ENCODE measurements around the gene FSTL5. TPM values are rescaled to one million over a fixed set of nuclear protein-coding genes. Genes with fewer than 3 reads are reported as not detected.

FSTL5 gene
- total and polyA plus RNA-seq, 2 of the 13 experiments (the other 11 are each of a cell fraction or from before 2014, with no cell fraction given) = 0.03 to 0.07 TPM

GRCh38 chr4:161892951-161893350 lies 270.8 kb downstream of the FSTL5 start:
- no peak for FAIRE-seq
- H3K4me3 ChIP-seq (replicated peaks in 1 of 3; ENCODE audit: insufficient read depth in 1 of 3, low read depth in 2 of 3, low read length in 3 of 3) = no peak overlapping the region
- no peaks in the 10 kb centered on the region for H3K36me3 ChIP-seq (replicated peaks in 1 of 2; ENCODE audit: control insufficient read depth in 1 of 2, insufficient read depth in 2 of 2, low read length in 2 of 2)
- no peak for ATAC-seq
- intact Hi-C loops (cut with micrococcal nuclease; ENCODE audit: unreplicated experiment) (no loop called here), in situ Hi-C loops (cut with HindIII; ENCODE audit: extremely low pct_ligation_motif_present, low pct_unique_long_range_greater_than_20kb) (no loop called here)
- no peaks in the 10 kb centered on the region for H4K20me1 ChIP-seq (ENCODE audit: insufficient read depth, low read length)
- no peak overlapping the region for H3K9ac ChIP-seq (ENCODE audit: insufficient read depth, low read depth, low read length)
- no peaks in the 10 kb centered on the region for H3K9me3 ChIP-seq (ENCODE audit: low read length)
- no peaks in the 10 kb centered on the region for H3K79me2 ChIP-seq (ENCODE audit: insufficient read depth, low read length)
- H3K4me1 ChIP-seq (ENCODE audit: insufficient read depth, low read length) = no peaks in the 10 kb centered on the region
- H3K27ac ChIP-seq (ENCODE audit: extremely low read length, insufficient read depth, low read length) = no peak overlapping the region
- DNase-seq (ENCODE audit: low spot score) = no peak
- BruUV-seq (replicated peaks) = no TSS peak
- ChIA-PET CTCF (ENCODE audit: low intra/inter-chr PET ratio, low total read pairs) (no interaction called here), POLR2A (no interaction called here)
- TF ChIP-seq, protein P1, sequence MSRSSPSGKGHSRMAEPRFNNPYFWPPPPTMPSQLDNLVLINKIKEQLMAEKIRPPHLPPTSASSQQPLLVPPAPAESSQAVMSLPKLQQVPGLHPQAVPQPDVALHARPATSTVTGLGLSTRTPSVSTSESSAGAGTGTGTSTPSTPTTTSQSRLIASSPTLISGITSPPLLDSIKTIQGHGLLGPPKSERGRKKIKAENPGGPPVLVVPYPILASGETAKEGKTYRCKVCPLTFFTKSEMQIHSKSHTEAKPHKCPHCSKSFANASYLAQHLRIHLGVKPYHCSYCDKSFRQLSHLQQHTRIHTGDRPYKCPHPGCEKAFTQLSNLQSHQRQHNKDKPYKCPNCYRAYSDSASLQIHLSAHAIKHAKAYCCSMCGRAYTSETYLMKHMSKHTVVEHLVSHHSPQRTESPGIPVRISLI (CRISPR knock-in tag; IDR thresholded peaks at IDR 0.05; ENCODE audit: borderline replicate concordance) = no peak
- H3K27me3 ChIP-seq (ENCODE audit: control insufficient read depth in 1 of 2, insufficient read depth in 2 of 2, low read length in 2 of 2) = no peaks in the 10 kb centered on the region
- H3K4me2 ChIP-seq (ENCODE audit: low read depth, low read length) = no peak overlapping the region
- H2AFZ ChIP-seq (ENCODE audit: low read length) = no peak overlapping the region

DNA sequence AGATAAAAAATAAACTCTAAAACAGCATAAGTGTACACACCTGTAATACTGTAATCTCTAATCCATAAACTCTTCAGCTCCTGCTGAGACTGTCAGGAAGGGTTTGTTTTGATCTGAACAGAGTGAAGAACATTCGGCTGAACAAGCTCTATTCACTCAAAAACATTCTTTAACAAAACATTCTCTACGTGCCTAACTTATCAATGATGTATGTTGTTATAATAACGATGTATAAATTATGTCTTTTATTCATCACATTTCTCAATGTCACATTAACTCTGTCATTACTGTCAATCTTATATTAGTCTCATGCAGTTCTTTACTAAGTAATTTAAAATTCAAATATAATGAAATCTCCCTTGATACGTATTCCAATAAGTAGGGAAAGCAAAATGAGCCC lies 280.6 kb downstream of the FSTL5 start:
- CTCF ChIA-PET (ENCODE audit: low intra/inter-chr PET ratio, low total read pairs) = no interaction called here

More for the DNA sequence above, 280.6 kb downstream of the FSTL5 start:
- Histone ChIP-seq H3K9me3 (ENCODE audit: low read length) (no peaks in the 10 kb centered on the region), H3K4me2 (ENCODE audit: low read depth, low read length) (no peak overlapping the region), H3K36me3 (replicated peaks in 1 of 2; ENCODE audit: control insufficient read depth in 1 of 2, insufficient read depth in 2 of 2, low read length in 2 of 2) (no peaks in the 10 kb centered on the region), H3K27ac (ENCODE audit: extremely low read length, insufficient read depth, low read length) (no peak overlapping the region), H3K4me3 (replicated peaks in 1 of 3; ENCODE audit: insufficient read depth in 1 of 3, low read depth in 2 of 3, low read length in 3 of 3) (no peak overlapping the region), H3K9ac (ENCODE audit: insufficient read depth, low read depth, low read length) (no peak overlapping the region), H2AFZ (ENCODE audit: low read length) (no peak overlapping the region), H3K79me2 (ENCODE audit: insufficient read depth, low read length) (no peaks in the 10 kb centered on the region), H3K4me1 (ENCODE audit: insufficient read depth, low read length) (no peaks in the 10 kb centered on the region), H4K20me1 (ENCODE audit: insufficient read depth, low read length) (no peaks in the 10 kb centered on the region), H3K27me3 (ENCODE audit: control insufficient read depth in 1 of 2, insufficient read depth in 2 of 2, low read length in 2 of 2) (no peaks in the 10 kb centered on the region)
- POLR2A ChIA-PET = no interaction called here
- no TSS peak for BruUV-seq (replicated peaks)
- in situ Hi-C loops (cut with HindIII; ENCODE audit: extremely low pct_ligation_motif_present, low pct_unique_long_range_greater_than_20kb) = no loop called here
- DNase-seq (ENCODE audit: low spot score) (no peak), ATAC-seq (no peak), FAIRE-seq (no peak)
- TF ChIP-seq SP140L (CRISPR knock-in tag; IDR thresholded peaks at IDR 0.05; ENCODE audit: borderline replicate concordance) = no peak
- no peak for TF ChIP-seq RNF219 (CRISPR knock-in tag; IDR thresholded peaks at IDR 0.05)
- no peak for TF ChIP-seq ZC3H4 (CRISPR knock-in tag; IDR thresholded peaks at IDR 0.05; ENCODE audit: borderline replicate concordance)
- intact Hi-C loops (cut with micrococcal nuclease; ENCODE audit: unreplicated experiment) = no loop called here
- WGBS (ENCODE audit: low lambda C conversion rate) = 3% methylated on average over 4 of the region's 4 CpGs
